GM12878 (cell line): ENCODE measurements around the gene STYXL2. TPM values are rescaled to one million over a fixed set of nuclear protein-coding genes. Genes with fewer than 3 reads are reported as not detected.

Experiments used
- ATAC-seq: fragments of 200-7000 bp; cut with Tn5 transposase; 3 replicates; pipeline ENCODE4 v1.9.1; 2020; ENCODE audit warnings: mild to moderate bottlenecking, moderate library complexity
- BruUV-seq: library from RNA; stranded (reverse); fragments of 400-500 nt; replicated peaks from 2 replicates; lab custom pipeline; 2021; lab: Mats Ljungman, UMichigan
- CTCF ChIA-PET: fragments of 300-600 bp; sonication (Branson Sonifier 250); formaldehyde crosslinking; extraction: SDS; loops from one replicate; lab custom pipeline; 2021; ENCODE audit warnings: inconsistent platforms; lab: Yijun Ruan, JAX
- POLR2A ChIA-PET: fragments of 350-600 bp; formaldehyde crosslinking; extraction: SDS; loops from one replicate; lab custom pipeline; 2021; ENCODE audit warnings: inconsistent platforms; lab: Charles Lee
- RAD21 ChIA-PET: fragments of 300-600 bp; sonication (Branson Sonifier 250); formaldehyde crosslinking; loops from one replicate; lab custom pipeline; 2023; ENCODE audit warnings: antibody characterized with exemption; ENCODE audit not compliant: unreplicated experiment; lab: Charles Lee
- SMC1A ChIA-PET: fragments of 300-600 bp; sonication (Branson Sonifier 250); formaldehyde crosslinking; loops from one replicate; lab custom pipeline; 2023; ENCODE audit not compliant: unreplicated experiment, uncharacterized antibody; lab: Charles Lee
- DNase-seq: peaks from one replicate; pipeline ENCODE4 v3.0.0-alpha.2; 2011; ENCODE audit warnings: low read depth, low spot score
- FAIRE-seq: peaks from 3 replicates; lab custom pipeline; 2011; peaks lifted over from hg19 to GRCh38; lab: Jason Lieb, UNC
- H2AFZ ChIP-seq: 2 replicates; pipeline ENCODE4 v1.6.0; 2011; ENCODE audit warnings: low read depth, low read length, control low read depth; ENCODE audit not compliant: control insufficient read depth
- H3K27ac ChIP-seq: 2 replicates; pipeline ENCODE4 v1.5.1; 2011; ENCODE audit warnings: control low read depth; ENCODE audit not compliant: control insufficient read depth, insufficient read depth
- H3K27me3 ChIP-seq, 2 experiments: replicated peaks in 1 of 2; 2 replicates each; pipeline versions ENCODE4 v1.6.0 to v1.6.1; 2011; ENCODE audit warnings: low read length in 1 of 2; ENCODE audit not compliant: control insufficient read depth in 2 of 2, insufficient read depth in 2 of 2
- H3K36me3 ChIP-seq, 2 experiments: 2 replicates each; pipeline ENCODE4 v1.5.1; 2011; ENCODE audit warnings: low read length in 1 of 2; ENCODE audit not compliant: control insufficient read depth in 2 of 2, insufficient read depth in 2 of 2
- H3K4me1 ChIP-seq: 2 replicates; pipeline ENCODE4 v1.6.1; 2011; ENCODE audit warnings: mild to moderate bottlenecking, low read length, moderate library complexity, mixed read lengths; ENCODE audit not compliant: control insufficient read depth, insufficient read depth
- H3K4me2 ChIP-seq: 2 replicates; pipeline ENCODE4 v1.6.0; 2011; ENCODE audit warnings: control low read depth; ENCODE audit not compliant: control insufficient read depth, insufficient read depth
- H3K4me3 ChIP-seq: fragments of 200-600 bp; sonication (generic); 2 replicates; pipeline ENCODE4 v1.5.1; 2016
- H3K79me2 ChIP-seq: 2 replicates; pipeline ENCODE4 v1.6.0; 2011; ENCODE audit warnings: low read length; ENCODE audit not compliant: control insufficient read depth, insufficient read depth
- H3K9ac ChIP-seq: 2 replicates; pipeline ENCODE4 v1.8.0; 2011; ENCODE audit warnings: low read length, control low read depth, mixed read lengths; ENCODE audit not compliant: control insufficient read depth, insufficient read depth
- H3K9me3 ChIP-seq: replicated peaks from 3 replicates; pipeline ENCODE4 v1.5.1; 2011; ENCODE audit warnings: mild to moderate bottlenecking, low read length; ENCODE audit not compliant: control insufficient read depth, insufficient read depth
- H4K20me1 ChIP-seq: 2 replicates; pipeline ENCODE4 v1.6.0; 2011; ENCODE audit not compliant: control insufficient read depth, insufficient read depth
- ASH2L ChIP-seq: fragments of 300-600, 200-600 bp; sonication (generic); IDR thresholded peaks from 2 replicates; pipeline ENCODE4 v1.6.1; 2017; ENCODE audit warnings: low read depth, mild to moderate bottlenecking, borderline replicate concordance
- BCL11A ChIP-seq: IDR thresholded peaks from 2 replicates; pipeline ENCODE4 v1.6.1; 2011; ENCODE audit warnings: low read depth, low read length
- CBX3 ChIP-seq: fragments of 200-600 bp; sonication (generic); IDR thresholded peaks from 2 replicates; pipeline ENCODE4 v1.6.1; 2016; ENCODE audit warnings: low read depth, borderline replicate concordance
- CREB1 ChIP-seq: IDR thresholded peaks from 2 replicates; pipeline ENCODE4 v1.6.1; 2012; ENCODE audit warnings: low read depth, mild to moderate bottlenecking, inconsistent platforms
- DPF2 ChIP-seq: fragments of 450-650 bp; IDR thresholded peaks from 2 replicates; pipeline ENCODE4 v1.6.1; 2017; ENCODE audit warnings: mild to moderate bottlenecking
- EED ChIP-seq: sonication (generic); IDR thresholded peaks from 2 replicates; pipeline ENCODE4 v1.6.1; 2016; ENCODE audit warnings: antibody characterized with exemption, low read depth
- EP300 ChIP-seq, 2 experiments: fragments of 150-350 bp in 1 of 2; IDR thresholded peaks; 2 replicates each; pipeline ENCODE4 v1.6.1; 2011 to 2012; ENCODE audit warnings: low read depth in 2 of 2, low read length in 2 of 2, borderline replicate concordance in 1 of 2, improper control_type of control experiment in 1 of 2, inconsistent platforms in 1 of 2; ENCODE audit not compliant: control insufficient read depth in 1 of 2
- LARP7 ChIP-seq: fragments of 450-650 bp; IDR thresholded peaks from 2 replicates; pipeline ENCODE4 v1.6.1; 2017; ENCODE audit warnings: mild to moderate bottlenecking
- MYB ChIP-seq: fragments of 150-350 bp; IDR thresholded peaks from 2 replicates; pipeline ENCODE4 v1.6.1; 2014; ENCODE audit warnings: mild to moderate bottlenecking, low read depth, low read length, borderline replicate concordance
- NFYB ChIP-seq: IDR thresholded peaks from 2 replicates; pipeline ENCODE4 v1.6.1; 2011; ENCODE audit warnings: low read depth, mild to moderate bottlenecking, low read length, improper control_type of control experiment, moderate library complexity; ENCODE audit not compliant: insufficient read depth
- RAD21 ChIP-seq: IDR thresholded peaks from 2 replicates; pipeline ENCODE4 v1.6.1; 2011; ENCODE audit warnings: mild to moderate bottlenecking, low read depth, low read length, moderate library complexity; ENCODE audit not compliant: insufficient read depth
- TARDBP ChIP-seq: IDR thresholded peaks from 2 replicates; pipeline ENCODE4 v1.6.1; 2016; ENCODE audit warnings: borderline replicate concordance
- ZNF24 ChIP-seq: fragments of 450-650 bp; IDR thresholded peaks from 2 replicates; pipeline ENCODE4 v1.6.1; 2017; ENCODE audit warnings: antibody characterized with exemption, mild to moderate bottlenecking
- ZZZ3 ChIP-seq: IDR thresholded peaks from 2 replicates; pipeline ENCODE4 v1.6.1; 2011; ENCODE audit warnings: low read depth; ENCODE audit not compliant: control insufficient read depth, insufficient read length
- WGBS: methylation state at CpG from one replicate; pipeline ENCODE4 v1.1.6; 2016; ENCODE audit warnings: low lambda C conversion rate; ENCODE audit not compliant: insufficient replicate concordance, insufficient coverage; ENCODE audit errors: missing lambda C conversion rate; 5-methylcytosine and 5-hydroxymethylcytosine counted together
- in situ Hi-C: fragments of 300-500 bp; cut with MboI; formaldehyde crosslinking; loops from 9 replicates; pipeline ENCODE4 v1.14.3; 2018; ENCODE audit warnings: mixed read lengths
- intact Hi-C: fragments of 100-400 bp; cut with micrococcal nuclease; formaldehyde crosslinking; loops from one replicate; pipeline ENCODE4 v1.14.2; 2022; ENCODE audit not compliant: unreplicated experiment
- polyA plus RNA-seq, 11 experiments: library from polyadenylated mRNA; depleted of rRNA in 4 of 11; unstranded in 6 of 11; stranded (reverse) in 5 of 11; fragments of >200 nt; fragmentation: Nextera tagmentation in 4 of 11; fragmentation: Illumina TruSeq in 1 of 11; extraction: Ambion mirVana in 4 of 11; extraction: Trizol in 1 of 11; gene quantifications; 1 replicate in 1 of 11; 2 replicates in 10 of 11; pipeline versions ENCODE4 v1.2.1 to v1.2.3, GENCODE V29; 2011 to 2016; ENCODE audit warnings: inconsistent platforms in 2 of 11, missing spikeins in 2 of 11, low read depth in 1 of 11
- total RNA-seq, 4 experiments: library from RNA; depleted of rRNA in 3 of 4; stranded (reverse); fragments of >200 nt in 3 of 4; fragmentation: Illumina TruSeq in 1 of 4; extraction: Trizol in 1 of 4; gene quantifications; 2 replicates each; pipeline versions ENCODE4 v1.2.1 to v1.2.3, GENCODE V29; 2013 to 2021
- TF ChIP-seq, protein P1 (sequence below): fragments of 450-650 bp; IDR thresholded peaks from 2 replicates; pipeline ENCODE4 v1.6.1; 2017; ENCODE audit warnings: mild to moderate bottlenecking, low read depth, inconsistent platforms; ENCODE audit not compliant: poor library complexity, severe bottlenecking
- TF ChIP-seq, protein P2 (sequence below): fragments of 150-350 bp; IDR thresholded peaks from 2 replicates; pipeline ENCODE4 v1.6.1; 2014; ENCODE audit warnings: mild to moderate bottlenecking, low read depth, low read length
- TF ChIP-seq, protein P3 (sequence below), 3 experiments: IDR thresholded peaks in 2 of 3; conservative IDR thresholded peaks in 1 of 3; 2 replicates each; pipeline ENCODE4 v1.5.1; 2011; ENCODE audit warnings: low read depth in 3 of 3, low read length in 3 of 3, mild to moderate bottlenecking in 3 of 3, control low read depth in 2 of 3, moderate library complexity in 2 of 3, inconsistent platforms in 1 of 3, mixed read lengths in 1 of 3; ENCODE audit not compliant: control insufficient read depth in 2 of 3, insufficient read depth in 1 of 3; ENCODE audit errors: extremely low read depth in 1 of 3

The STYXL2 gene
- total and polyA plus RNA-seq, 10 of the 15 experiments (the other 5 are each of a cell fraction or from before 2014, with no cell fraction given): under 0.01 to 0.08 (median 0.03) TPM; not detected in 7

DNA sequence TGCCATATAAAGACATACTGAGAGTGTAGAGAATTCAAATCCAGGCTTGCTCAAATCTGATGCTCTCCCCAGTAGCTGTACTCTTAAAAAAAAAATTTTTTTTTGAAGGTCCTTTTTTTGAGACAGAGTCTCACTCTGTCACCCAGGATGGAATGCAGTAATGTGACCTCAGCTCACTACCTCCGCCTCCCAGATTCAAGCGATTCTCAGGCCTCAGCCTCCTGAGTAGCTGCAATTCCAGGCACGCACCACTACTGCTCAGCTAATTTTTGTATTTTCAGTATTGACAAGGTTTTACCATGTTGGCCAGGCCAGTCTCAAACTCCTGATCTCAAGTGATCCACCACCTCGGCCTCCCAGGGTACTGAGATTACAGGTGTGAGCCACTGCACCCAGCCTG lies 28.7 kb downstream of the STYXL2 start (continued):
- no peak for TF ChIP-seq EED
- TF ChIP-seq ZZZ3: no peak

DNA sequence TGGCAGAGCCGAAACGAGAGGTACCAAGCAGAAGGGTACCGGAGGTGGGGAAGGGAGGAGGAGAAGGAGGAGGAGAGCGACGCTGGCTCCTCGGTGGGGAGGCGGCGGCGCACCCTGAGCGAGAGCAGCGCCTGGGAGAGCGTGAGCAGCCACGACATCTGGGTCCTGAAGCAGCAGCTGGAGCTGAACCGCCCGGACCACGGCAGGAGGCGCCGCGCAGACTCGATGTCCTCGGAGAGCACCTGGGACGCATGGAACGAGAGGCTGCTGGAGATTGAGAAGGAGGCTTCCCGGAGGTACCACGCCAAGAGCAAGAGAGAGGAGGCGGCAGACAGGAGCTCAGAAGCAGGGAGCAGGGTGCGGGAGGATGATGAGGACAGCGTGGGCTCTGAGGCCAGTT lies 32.4 kb downstream of the STYXL2 start:
- no peak overlapping the region for H3K4me3 ChIP-seq
- H3K4me1 ChIP-seq: no peaks in the 10 kb centered on the region
- POLR2A ChIA-PET: no interaction called here
- H3K4me2 ChIP-seq: no peak overlapping the region
- CTCF ChIA-PET: interaction anchor here (0.9 to 3.4 kb wide), 4 partner anchors 12 to 216 kb away, joined by 3 to 16 read pairs (median 6); no protein-coding TSS in a partner anchor
- intact Hi-C loops: loop anchor here (10.0 kb wide), 1 partner anchor 318 kb away; no protein-coding TSS in a partner anchor
- 57% methylated on average over 28 of the region's 28 CpGs for WGBS
- SMC1A ChIA-PET: no interaction called here
- no peak overlapping the region for H3K9ac ChIP-seq
- RAD21 ChIA-PET: no interaction called here
- DNase-seq (no peak), ATAC-seq (no peak), FAIRE-seq (no peak)
- BruUV-seq: no TSS peak
- H3K27me3 ChIP-seq: peaks cover 2 to 7% of the 10 kb centered on the region in 2 experiments; a peak in 3 of 4 replicates
- H2AFZ ChIP-seq: no peak overlapping the region
- in situ Hi-C loops: no loop called here
- H4K20me1 ChIP-seq: no peaks in the 10 kb centered on the region
- H3K36me3 ChIP-seq: no peaks in the 10 kb centered on the region
- no peaks in the 10 kb centered on the region for H3K9me3 ChIP-seq
- H3K79me2 ChIP-seq: no peaks in the 10 kb centered on the region
- H3K27ac ChIP-seq: no peak overlapping the region
- TF ChIP-seq CREB1: no peak
- TF ChIP-seq, protein P1, sequence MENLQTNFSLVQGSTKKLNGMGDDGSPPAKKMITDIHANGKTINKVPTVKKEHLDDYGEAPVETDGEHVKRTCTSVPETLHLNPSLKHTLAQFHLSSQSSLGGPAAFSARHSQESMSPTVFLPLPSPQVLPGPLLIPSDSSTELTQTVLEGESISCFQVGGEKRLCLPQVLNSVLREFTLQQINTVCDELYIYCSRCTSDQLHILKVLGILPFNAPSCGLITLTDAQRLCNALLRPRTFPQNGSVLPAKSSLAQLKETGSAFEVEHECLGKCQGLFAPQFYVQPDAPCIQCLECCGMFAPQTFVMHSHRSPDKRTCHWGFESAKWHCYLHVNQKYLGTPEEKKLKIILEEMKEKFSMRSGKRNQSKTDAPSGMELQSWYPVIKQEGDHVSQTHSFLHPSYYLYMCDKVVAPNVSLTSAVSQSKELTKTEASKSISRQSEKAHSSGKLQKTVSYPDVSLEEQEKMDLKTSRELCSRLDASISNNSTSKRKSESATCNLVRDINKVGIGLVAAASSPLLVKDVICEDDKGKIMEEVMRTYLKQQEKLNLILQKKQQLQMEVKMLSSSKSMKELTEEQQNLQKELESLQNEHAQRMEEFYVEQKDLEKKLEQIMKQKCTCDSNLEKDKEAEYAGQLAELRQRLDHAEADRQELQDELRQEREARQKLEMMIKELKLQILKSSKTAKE: no peak
- TF ChIP-seq, protein P2, sequence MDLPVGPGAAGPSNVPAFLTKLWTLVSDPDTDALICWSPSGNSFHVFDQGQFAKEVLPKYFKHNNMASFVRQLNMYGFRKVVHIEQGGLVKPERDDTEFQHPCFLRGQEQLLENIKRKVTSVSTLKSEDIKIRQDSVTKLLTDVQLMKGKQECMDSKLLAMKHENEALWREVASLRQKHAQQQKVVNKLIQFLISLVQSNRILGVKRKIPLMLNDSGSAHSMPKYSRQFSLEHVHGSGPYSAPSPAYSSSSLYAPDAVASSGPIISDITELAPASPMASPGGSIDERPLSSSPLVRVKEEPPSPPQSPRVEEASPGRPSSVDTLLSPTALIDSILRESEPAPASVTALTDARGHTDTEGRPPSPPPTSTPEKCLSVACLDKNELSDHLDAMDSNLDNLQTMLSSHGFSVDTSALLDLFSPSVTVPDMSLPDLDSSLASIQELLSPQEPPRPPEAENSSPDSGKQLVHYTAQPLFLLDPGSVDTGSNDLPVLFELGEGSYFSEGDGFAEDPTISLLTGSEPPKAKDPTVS: no peak
- TF ChIP-seq LARP7: no peak
- no peak for TF ChIP-seq BCL11A
- TF ChIP-seq CBX3: no peak
- TF ChIP-seq, protein P3, sequence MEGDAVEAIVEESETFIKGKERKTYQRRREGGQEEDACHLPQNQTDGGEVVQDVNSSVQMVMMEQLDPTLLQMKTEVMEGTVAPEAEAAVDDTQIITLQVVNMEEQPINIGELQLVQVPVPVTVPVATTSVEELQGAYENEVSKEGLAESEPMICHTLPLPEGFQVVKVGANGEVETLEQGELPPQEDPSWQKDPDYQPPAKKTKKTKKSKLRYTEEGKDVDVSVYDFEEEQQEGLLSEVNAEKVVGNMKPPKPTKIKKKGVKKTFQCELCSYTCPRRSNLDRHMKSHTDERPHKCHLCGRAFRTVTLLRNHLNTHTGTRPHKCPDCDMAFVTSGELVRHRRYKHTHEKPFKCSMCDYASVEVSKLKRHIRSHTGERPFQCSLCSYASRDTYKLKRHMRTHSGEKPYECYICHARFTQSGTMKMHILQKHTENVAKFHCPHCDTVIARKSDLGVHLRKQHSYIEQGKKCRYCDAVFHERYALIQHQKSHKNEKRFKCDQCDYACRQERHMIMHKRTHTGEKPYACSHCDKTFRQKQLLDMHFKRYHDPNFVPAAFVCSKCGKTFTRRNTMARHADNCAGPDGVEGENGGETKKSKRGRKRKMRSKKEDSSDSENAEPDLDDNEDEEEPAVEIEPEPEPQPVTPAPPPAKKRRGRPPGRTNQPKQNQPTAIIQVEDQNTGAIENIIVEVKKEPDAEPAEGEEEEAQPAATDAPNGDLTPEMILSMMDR (IDR thresholded peaks at IDR 0.05 in 2 of 3, conservative IDR thresholded peaks at IDR 0.05 in 1 of 3; ENCODE audit: control insufficient read depth in 2 of 3, extremely low read depth in 1 of 3, insufficient read depth in 1 of 3, low read depth in 3 of 3, low read length in 3 of 3): no peak
- no peak for TF ChIP-seq TARDBP
- TF ChIP-seq RAD21: no peak
- TF ChIP-seq ZNF24: no peak
- no peak for TF ChIP-seq DPF2
- TF ChIP-seq NFYB: no peak
- TF ChIP-seq MYB: no peak
- no peak for TF ChIP-seq EP300 (IDR thresholded peaks at IDR 0.05; ENCODE audit: borderline replicate concordance in 1 of 2, control insufficient read depth in 1 of 2, low read depth in 2 of 2, low read length in 2 of 2)
- no peak for TF ChIP-seq ASH2L
